ENCODE measurements around the gene BCS1L.
"Not testable (repeated sequence)": the region's sequence is repeated elsewhere in the genome, so short reads cannot be mapped to it uniquely, and the experiment has no call there.

The BCS1L gene

DNA sequence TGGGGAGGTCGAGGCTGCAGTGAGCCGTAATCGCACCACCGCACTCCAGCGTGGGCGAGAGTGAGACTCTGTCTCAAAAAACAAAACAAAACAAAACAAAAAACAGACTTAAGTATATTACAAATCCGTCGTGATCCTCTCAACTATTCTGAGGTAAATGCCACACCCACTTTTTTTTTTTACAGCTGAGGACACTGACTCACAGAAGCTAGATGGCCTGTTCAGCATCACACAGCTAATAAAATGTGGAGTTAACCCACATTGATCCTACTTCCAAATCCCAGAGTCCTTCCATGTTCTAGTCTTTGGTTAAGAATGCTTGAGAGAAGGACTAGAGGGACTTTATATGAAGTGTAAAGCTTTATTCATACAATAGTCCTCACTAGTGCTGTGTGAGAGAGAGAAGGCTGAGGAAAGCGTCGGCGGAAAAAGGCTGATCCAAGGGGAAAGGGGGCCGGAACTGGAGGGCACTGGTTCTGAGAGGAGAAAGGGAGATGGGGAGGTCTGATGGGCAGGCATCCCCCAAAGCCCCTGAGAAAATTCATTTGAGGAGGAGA lies 11.7 kb downstream of the BCS1L start:
- ChIA-PET CTCF (interaction anchor here (1.8 to 8.9 kb wide), 3 partner anchors 12 to 17 kb away, joined by 7 to 52 read pairs (median 40); partner anchors contain the start of genes BCS1L and ZNF142), POLR2A (no interaction called here)
- DNase-seq = peak; percentile 8 to 42 (median 28)
- Histone ChIP-seq H3K27me3 (replicated peaks in 2 of 5; ENCODE audit: control insufficient read depth in 4 of 5, insufficient read depth in 5 of 5, low read length in 4 of 5) (no peaks in the 10 kb centered on the region), H3K4me1 (ENCODE audit: control extremely low read depth in 1 of 4, control insufficient read depth in 4 of 4, insufficient read depth in 4 of 4, low read length in 3 of 4) (peaks cover 0 to 20% (median 14%) of the 10 kb centered on the region in 4 experiments), H3K9me3 (ENCODE audit: control extremely low read depth in 1 of 5, control insufficient read depth in 4 of 5, insufficient read depth in 2 of 5, low read depth in 1 of 5, low read length in 4 of 5) (no peaks in the 10 kb centered on the region), H3K36me3 (ENCODE audit: control insufficient read depth in 4 of 4, insufficient read depth in 4 of 4, low read length in 3 of 4) (peaks cover 7 to 22% (median 20%) of the 10 kb centered on the region in 4 experiments), H3K27ac (ENCODE audit: insufficient read depth in 1 of 2, low read depth in 1 of 2, low read length in 2 of 2, poor library complexity in 1 of 2, severe bottlenecking in 2 of 2) (peak overlapping the region; percentile 67 to 83), H3K4me3 (ENCODE audit: control insufficient read depth in 1 of 7, extremely low read depth in 1 of 7, insufficient read depth in 4 of 7, low read depth in 2 of 7, low read length in 6 of 7) (peak overlapping the region; percentile 54 to 97 (median 90))
- 6% methylated on average over 6 of the region's 12 CpGs for WGBS (ENCODE audit: insufficient coverage)

DNA sequence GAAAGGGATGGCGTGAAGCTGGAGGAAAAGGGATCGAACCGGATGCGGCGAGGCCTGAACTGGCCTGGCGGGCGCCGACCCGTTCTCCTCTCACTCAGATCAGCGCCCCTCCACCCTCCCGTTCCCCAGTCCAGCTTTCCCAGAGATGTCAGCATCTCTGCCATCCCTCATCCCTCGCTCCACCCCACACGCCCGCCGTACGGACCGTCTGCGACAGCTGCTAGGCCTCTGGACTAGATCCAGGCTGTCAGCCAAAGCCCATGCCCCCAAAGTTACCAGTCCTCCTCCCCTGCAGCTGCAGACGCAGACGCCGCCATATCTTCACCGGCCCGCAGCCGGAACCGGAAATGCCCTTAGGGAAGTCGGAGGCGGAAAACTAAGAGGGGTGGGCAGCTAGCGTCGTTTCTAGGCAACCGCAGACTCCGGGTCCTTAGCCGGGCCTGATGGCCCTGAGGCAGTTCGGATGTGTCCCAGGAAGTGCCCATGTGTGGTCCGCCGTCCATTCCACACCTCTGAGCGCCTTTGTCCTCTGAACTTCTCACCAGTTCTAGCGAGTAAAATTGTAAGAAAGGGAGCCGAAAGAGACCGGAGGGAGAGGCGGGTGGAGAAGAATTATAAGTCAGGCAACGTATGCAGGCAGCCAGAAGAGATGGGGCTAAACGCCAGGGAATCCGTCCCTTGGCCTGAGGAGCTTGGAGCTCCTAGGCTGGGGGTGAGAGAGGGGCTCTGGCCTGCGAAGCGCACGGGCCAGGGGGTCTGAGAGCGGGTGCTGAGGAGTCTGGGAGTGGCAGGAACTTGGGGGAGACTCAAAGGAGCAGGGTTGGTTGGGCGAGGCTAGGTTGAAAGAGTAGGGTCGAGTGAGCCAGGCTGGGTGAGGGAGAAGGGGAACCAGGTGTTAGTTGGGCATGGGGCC lies 12.4 kb downstream of the BCS1L start, which contains the start of the genes RNF25 and STK36:
Gene RNF25, minus strand, starts transcription at position 349 of the 913 bp plus-strand sequence. Its CDS starts 32 bp downstream, at position 317.
Gene STK36, plus strand, starts transcription at position 433 of the 913 bp plus-strand sequence. CDS start 744 bp downstream, outside the sequence.
- Histone ChIP-seq H3K4me1 (ENCODE audit: control extremely low read depth in 1 of 4, control insufficient read depth in 4 of 4, insufficient read depth in 4 of 4, low read length in 3 of 4) (peaks cover 0 to 20% (median 14%) of the 10 kb centered on the region in 4 experiments), H3K27me3 (replicated peaks in 2 of 5; ENCODE audit: control insufficient read depth in 4 of 5, insufficient read depth in 5 of 5, low read length in 4 of 5) (no peaks in the 10 kb centered on the region), H3K36me3 (ENCODE audit: control insufficient read depth in 4 of 4, insufficient read depth in 4 of 4, low read length in 3 of 4) (peaks cover 5 to 17% (median 16%) of the 10 kb centered on the region in 4 experiments), H3K27ac (ENCODE audit: insufficient read depth in 1 of 2, low read depth in 1 of 2, low read length in 2 of 2, poor library complexity in 1 of 2, severe bottlenecking in 2 of 2) (peak within 1 kb of the TSS; percentile 67 to 83), H3K4me3 (ENCODE audit: control insufficient read depth in 1 of 7, extremely low read depth in 1 of 7, insufficient read depth in 4 of 7, low read depth in 2 of 7, low read length in 6 of 7) (peak within 1 kb of the TSS; percentile 54 to 97 (median 90)), H3K9me3 (ENCODE audit: control extremely low read depth in 1 of 5, control insufficient read depth in 4 of 5, insufficient read depth in 2 of 5, low read depth in 1 of 5, low read length in 4 of 5) (no peaks in the 10 kb centered on the region)
- peak; percentile 82 to 92 (median 86) for DNase-seq
- POLR2A ChIA-PET = interaction anchor here (1.0 kb wide), 1 partner anchor 12 kb away, joined by 3 read pairs; the partner anchor contains the start of genes BCS1L and ZNF142
- CTCF ChIA-PET = interaction anchor here (1.8 to 8.9 kb wide), 3 partner anchors 12 to 17 kb away, joined by 7 to 52 read pairs (median 40); partner anchors contain the start of genes BCS1L and ZNF142
- WGBS (ENCODE audit: insufficient coverage) = under 1% methylated on average over 37 of the region's 49 CpGs

DNA sequence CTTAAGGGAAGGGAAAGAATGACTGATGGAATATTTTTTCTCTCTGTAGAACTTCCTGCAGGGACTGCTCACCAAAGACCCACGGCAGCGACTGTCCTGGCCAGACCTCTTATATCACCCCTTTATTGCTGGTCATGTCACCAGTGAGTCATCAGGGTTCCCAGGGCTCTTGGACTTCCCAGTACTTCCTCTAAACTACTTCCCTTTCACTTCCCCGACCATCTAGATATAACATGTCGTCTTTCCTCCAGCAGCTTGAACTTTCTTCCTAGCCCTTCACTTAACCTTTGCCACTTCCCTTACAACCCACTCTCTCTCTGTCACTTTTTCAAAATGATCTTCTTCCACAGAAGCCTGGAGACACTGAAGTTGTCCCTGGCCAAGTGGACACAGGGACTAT lies 19.6 kb downstream of the BCS1L start:
- ChIA-PET CTCF (interaction anchor here (1.2 kb wide), 1 partner anchor 13 kb away, joined by 3 read pairs; no protein-coding TSS in a partner anchor), POLR2A (no interaction called here)
- no peaks in the 10 kb centered on the region for H3K4me1 ChIP-seq (ENCODE audit: control extremely low read depth in 1 of 4, control insufficient read depth in 4 of 4, insufficient read depth in 4 of 4, low read length in 3 of 4)
- H3K9me3 ChIP-seq (ENCODE audit: control extremely low read depth in 1 of 5, control insufficient read depth in 4 of 5, insufficient read depth in 2 of 5, low read depth in 1 of 5, low read length in 4 of 5) = no peaks in the 10 kb centered on the region
- WGBS (ENCODE audit: insufficient coverage) = 78% methylated on average over 4 of the region's 4 CpGs
- H3K36me3 ChIP-seq (ENCODE audit: control insufficient read depth in 4 of 4, insufficient read depth in 4 of 4, low read length in 3 of 4) = peaks cover 3 to 12% (median 8%) of the 10 kb centered on the region in 4 experiments
- H3K27me3 ChIP-seq (replicated peaks in 2 of 5; ENCODE audit: control insufficient read depth in 4 of 5, insufficient read depth in 5 of 5, low read length in 4 of 5) = no peaks in the 10 kb centered on the region
- no peak overlapping the region for H3K27ac ChIP-seq (ENCODE audit: insufficient read depth in 1 of 2, low read depth in 1 of 2, low read length in 2 of 2, poor library complexity in 1 of 2, severe bottlenecking in 2 of 2)
- no peak overlapping the region for H3K4me3 ChIP-seq (ENCODE audit: control insufficient read depth in 1 of 7, extremely low read depth in 1 of 7, insufficient read depth in 4 of 7, low read depth in 2 of 7, low read length in 6 of 7)
- DNase-seq = peak in 1 of 3 donors; percentile 3

DNA sequence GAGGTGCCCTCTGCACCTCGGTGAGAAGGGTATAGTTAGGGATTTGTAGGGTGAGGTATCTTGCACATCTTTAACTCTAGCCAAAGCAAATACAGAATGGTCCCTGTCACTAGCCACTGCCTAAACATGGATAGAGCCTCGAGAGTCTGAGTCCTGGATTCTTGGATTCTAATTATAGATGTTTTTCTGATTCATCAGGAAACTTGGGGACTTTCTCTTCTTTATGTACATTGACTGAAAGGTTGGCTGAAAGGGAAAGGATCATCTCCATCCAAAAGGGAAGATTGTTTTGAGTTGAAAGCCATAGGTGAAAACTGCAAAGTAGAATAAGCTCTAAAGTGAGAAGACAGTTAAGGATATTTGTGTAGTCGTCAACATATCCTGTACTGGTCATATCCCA lies 20.6 kb downstream of the BCS1L start:
- DNase-seq = no peak

DNA sequence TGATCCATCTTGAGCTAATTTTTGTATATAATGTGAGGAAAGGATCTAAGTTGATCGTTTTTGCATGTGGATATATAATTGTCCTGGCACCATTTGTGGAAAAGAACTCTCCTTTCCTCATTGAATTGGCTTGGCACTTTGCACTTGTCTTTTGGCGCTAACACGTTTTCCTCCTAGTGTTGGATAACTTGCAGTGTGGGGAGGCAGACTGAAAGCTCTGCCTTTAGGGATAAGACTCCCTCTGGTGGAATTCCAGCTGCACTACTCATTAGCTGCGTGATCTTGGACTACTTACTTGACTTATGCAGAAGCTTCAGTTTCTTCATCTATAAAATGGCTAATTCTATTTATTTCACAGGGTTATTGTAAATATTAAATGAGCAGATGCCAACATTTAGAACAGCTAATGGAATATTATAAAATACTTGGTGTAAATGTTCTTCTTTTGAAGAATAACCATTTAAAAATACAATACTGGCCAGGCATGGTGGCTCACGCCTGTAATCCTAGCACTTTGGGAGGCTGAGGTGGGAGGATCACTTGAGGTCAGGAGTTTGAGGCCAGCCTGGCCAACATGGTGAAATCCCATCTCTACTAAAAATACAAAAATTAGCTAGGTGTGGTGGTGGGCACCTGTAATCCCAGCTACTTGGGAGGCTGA lies 28.0 kb downstream of the BCS1L start:
- DNase-seq = peak; percentile 71 to 87 (median 85)
- not testable (repeated sequence) for H3K9me3 ChIP-seq (ENCODE audit: control extremely low read depth in 1 of 5, control insufficient read depth in 4 of 5, insufficient read depth in 2 of 5, low read depth in 1 of 5, low read length in 4 of 5); H3K27me3 ChIP-seq (replicated peaks in 2 of 5; ENCODE audit: control insufficient read depth in 4 of 5, insufficient read depth in 5 of 5, low read length in 4 of 5); H3K4me3 ChIP-seq (ENCODE audit: control insufficient read depth in 1 of 7, extremely low read depth in 1 of 7, insufficient read depth in 4 of 7, low read depth in 2 of 7, low read length in 6 of 7); H3K4me1 ChIP-seq (ENCODE audit: control extremely low read depth in 1 of 4, control insufficient read depth in 4 of 4, insufficient read depth in 4 of 4, low read length in 3 of 4); H3K27ac ChIP-seq (ENCODE audit: insufficient read depth in 1 of 2, low read depth in 1 of 2, low read length in 2 of 2, poor library complexity in 1 of 2, severe bottlenecking in 2 of 2)
- H3K36me3 ChIP-seq (ENCODE audit: control insufficient read depth in 4 of 4, insufficient read depth in 4 of 4, low read length in 3 of 4) = peaks cover 5 to 20% (median 7%) of the 10 kb centered on the region in 4 experiments
- WGBS (ENCODE audit: insufficient coverage) = 11% methylated on average over 3 of the region's 5 CpGs
- CTCF ChIA-PET = interaction anchor here (0.7 to 4.7 kb wide), 15 partner anchors 11 to 210 kb away, joined by 3 to 52 read pairs (median 4); partner anchors contain the start of genes BCS1L, RNF25, STK36 and ZNF142
- POLR2A ChIA-PET = interaction anchor here (0.9 to 1.0 kb wide), 2 partner anchors 29 to 36 kb away, joined by 3 read pairs; no protein-coding TSS in a partner anchor

More for the DNA sequence above, 20.6 kb downstream of the BCS1L start:
- POLR2A ChIA-PET = no interaction called here
- CTCF ChIA-PET = interaction anchor here (0.5 to 1.2 kb wide), 2 partner anchors 12 to 151 kb away, joined by 3 read pairs; no protein-coding TSS in a partner anchor
- H3K4me3 ChIP-seq (ENCODE audit: control insufficient read depth in 1 of 7, extremely low read depth in 1 of 7, insufficient read depth in 4 of 7, low read depth in 2 of 7, low read length in 6 of 7) = no peak overlapping the region
- peaks cover 5 to 12% (median 8%) of the 10 kb centered on the region in 4 experiments for H3K36me3 ChIP-seq (ENCODE audit: control insufficient read depth in 4 of 4, insufficient read depth in 4 of 4, low read length in 3 of 4)
- WGBS (ENCODE audit: insufficient coverage) = no CpG with 5 or more reads among the region's 3 CpGs
- H3K9me3 ChIP-seq (ENCODE audit: control extremely low read depth in 1 of 5, control insufficient read depth in 4 of 5, insufficient read depth in 2 of 5, low read depth in 1 of 5, low read length in 4 of 5) = no peaks in the 10 kb centered on the region
- no peak overlapping the region for H3K27ac ChIP-seq (ENCODE audit: insufficient read depth in 1 of 2, low read depth in 1 of 2, low read length in 2 of 2, poor library complexity in 1 of 2, severe bottlenecking in 2 of 2)
- H3K4me1 ChIP-seq (ENCODE audit: control extremely low read depth in 1 of 4, control insufficient read depth in 4 of 4, insufficient read depth in 4 of 4, low read length in 3 of 4) = no peaks in the 10 kb centered on the region
- H3K27me3 ChIP-seq (replicated peaks in 2 of 5; ENCODE audit: control insufficient read depth in 4 of 5, insufficient read depth in 5 of 5, low read length in 4 of 5) = no peaks in the 10 kb centered on the region

DNA sequence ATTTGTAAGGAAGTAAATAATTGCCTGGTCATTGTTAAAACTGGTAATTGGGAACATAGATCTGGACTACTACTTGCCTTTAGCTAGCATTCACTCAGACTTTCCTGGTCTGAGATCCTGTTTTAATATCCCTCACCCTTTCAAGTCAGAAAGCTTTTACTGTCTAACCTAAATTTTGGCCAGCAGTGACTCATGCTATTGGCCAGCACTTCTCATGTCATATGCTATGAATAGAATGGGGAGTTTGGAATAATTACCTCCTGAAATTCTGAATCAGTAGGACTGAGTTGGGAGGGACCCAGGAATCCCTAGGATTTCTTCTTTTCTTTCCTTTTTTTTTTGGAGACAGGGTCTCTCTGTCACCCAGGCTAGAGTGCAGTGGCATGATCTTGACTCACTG lies 31.8 kb downstream of the BCS1L start:
- Histone ChIP-seq H3K27me3 (replicated peaks in 2 of 5; ENCODE audit: control insufficient read depth in 4 of 5, insufficient read depth in 5 of 5, low read length in 4 of 5) (no peaks in the 10 kb centered on the region), H3K27ac (ENCODE audit: insufficient read depth in 1 of 2, low read depth in 1 of 2, low read length in 2 of 2, poor library complexity in 1 of 2, severe bottlenecking in 2 of 2) (no peak overlapping the region), H3K9me3 (ENCODE audit: control extremely low read depth in 1 of 5, control insufficient read depth in 4 of 5, insufficient read depth in 2 of 5, low read depth in 1 of 5, low read length in 4 of 5) (no peaks in the 10 kb centered on the region), H3K4me1 (ENCODE audit: control extremely low read depth in 1 of 4, control insufficient read depth in 4 of 4, insufficient read depth in 4 of 4, low read length in 3 of 4) (no peaks in the 10 kb centered on the region), H3K4me3 (ENCODE audit: control insufficient read depth in 1 of 7, extremely low read depth in 1 of 7, insufficient read depth in 4 of 7, low read depth in 2 of 7, low read length in 6 of 7) (no peak overlapping the region), H3K36me3 (ENCODE audit: control insufficient read depth in 4 of 4, insufficient read depth in 4 of 4, low read length in 3 of 4) (peaks cover 8 to 40% (median 16%) of the 10 kb centered on the region in 4 experiments)
- DNase-seq = no peak
- ChIA-PET POLR2A (no interaction called here), CTCF (interaction anchor here (0.7 to 1.2 kb wide), 4 partner anchors 9 to 157 kb away, joined by 3 read pairs; no protein-coding TSS in a partner anchor)
